ENCODE measurements around the gene LPAR3. TPM values are rescaled to one million over a fixed set of nuclear protein-coding genes. Genes with fewer than 3 reads are reported as not detected.

The LPAR3 gene
- total and polyA plus RNA-seq, 2 experiments from 2014 or later = 10.4 to 36.9 TPM

GRCh38 chr1:84857906-84858305 lies 35.1 kb downstream of the LPAR3 start:
- H3K36me3 ChIP-seq (ENCODE audit: insufficient read depth) = peaks cover 9% of the 10 kb centered on the region; the same call in 1 of the 2 replicates
- H4K20me1 ChIP-seq (replicated peaks; ENCODE audit: insufficient read depth) = peaks cover 7% of the 10 kb centered on the region; the same call in 1 of the 2 replicates
- no peak overlapping the region for H3K4me2 ChIP-seq
- H3K27ac ChIP-seq (ENCODE audit: low read depth) = no peak overlapping the region
- no peaks in the 10 kb centered on the region for H3F3A ChIP-seq (replicated peaks; ENCODE audit: low read depth)
- TF ChIP-seq STAT1 (IDR thresholded peaks at IDR 0.05; ENCODE audit: unreplicated experiment) = no peak
- no peak for TF ChIP-seq ETS1 (IDR thresholded peaks at IDR 0.05)
- no peak for TF ChIP-seq ZNF462 (CRISPR knock-in tag; IDR thresholded peaks at IDR 0.05)
- TF ChIP-seq JUNB (IDR thresholded peaks at IDR 0.05; ENCODE audit: unreplicated experiment) = no peak
- TF ChIP-seq POLR2AphosphoS5 (IDR thresholded peaks at IDR 0.05; ENCODE audit: low read depth) = no peak
- no peak for TF ChIP-seq CTCF (conservative IDR thresholded peaks at IDR 0.05; ENCODE audit: low read depth in 2 of 2)
- TF ChIP-seq CREB1 (CRISPR knock-in tag; IDR thresholded peaks at IDR 0.05; ENCODE audit: low read depth) = no peak
- no peak for TF ChIP-seq ZNF331 (CRISPR knock-in tag; IDR thresholded peaks at IDR 0.05; ENCODE audit: low read depth)
- TF ChIP-seq EZH2phosphoT487 (IDR thresholded peaks at IDR 0.05; ENCODE audit: unreplicated experiment) = no peak
- TF ChIP-seq ZNF114 (CRISPR knock-in tag; IDR thresholded peaks at IDR 0.05) = no peak
- no peak for TF ChIP-seq REST (IDR thresholded peaks at IDR 0.05; ENCODE audit: unreplicated experiment)
- TF ChIP-seq EZH2 (IDR thresholded peaks at IDR 0.05; ENCODE audit: low read depth, unreplicated experiment) = no peak
- no peak for TF ChIP-seq NANOG (IDR thresholded peaks at IDR 0.05; ENCODE audit: borderline replicate concordance)
- H3K27ac Mint-ChIP-seq = no peak overlapping the region
- no peaks in the 10 kb centered on the region for H3K9me3 Mint-ChIP-seq
- no peak for ATAC-seq
- no peak overlapping the region for H3K4me3 Mint-ChIP-seq
- DNase-seq (ENCODE audit: low spot score) = no peak
- H3K4me1 ChIP-seq (ENCODE audit: insufficient read depth) = no peaks in the 10 kb centered on the region; the same call in 1 of the 2 replicates
- H3K36me3 Mint-ChIP-seq (ENCODE audit: low read depth) = peaks cover 4% of the 10 kb centered on the region; the same call in 2 of the 3 replicates
- peaks cover 3% of the 10 kb centered on the region for H3K27me3 Mint-ChIP-seq (ENCODE audit: insufficient read depth, low read depth, poor library complexity)
- H3K9me2 ChIP-seq (ENCODE audit: insufficient read depth) = 0 out of 2 replicates have a peak, but pooled peaks cover 2% of the 10 kb centered on the region
- peaks cover 7% of the 10 kb centered on the region; the same call in 1 of the 2 replicates for H3K79me2 ChIP-seq (replicated peaks; ENCODE audit: insufficient read depth)
- H2AFZ ChIP-seq = no peak overlapping the region
- H3K4me1 Mint-ChIP-seq = peaks cover 11% of the 10 kb centered on the region
- no peaks in the 10 kb centered on the region for H3K27me3 ChIP-seq (ENCODE audit: insufficient read depth)
- no peak overlapping the region for H3K4me3 ChIP-seq

All from GM23338 (cell line).